Hepatocyte (in vitro differentiated cells): ENCODE measurements around the gene LBP. TPM values are rescaled to one million over a fixed set of nuclear protein-coding genes. Genes with fewer than 3 reads are reported as not detected.

Experiments
- DNase-seq: peaks from one replicate; pipeline ENCODE4 v3.0.0-alpha.2; 2016; ENCODE audit warnings: low spot score
- H2AFZ ChIP-seq: fragments of 200-600 bp; sonication (generic); 2 replicates; pipeline ENCODE4 v1.6.0; 2016; ENCODE audit warnings: antibody characterized with exemption, mild to moderate bottlenecking
- H3K27ac ChIP-seq: fragments of 200-600 bp; sonication (generic); 2 replicates; pipeline ENCODE4 v1.5.1; 2016; ENCODE audit warnings: mild to moderate bottlenecking
- H3K27me3 ChIP-seq: fragments of 200-600 bp; sonication (generic); 2 replicates; pipeline ENCODE4 v1.6.1; 2016
- H3K36me3 ChIP-seq: fragments of 200-600 bp; sonication (generic); replicated peaks from 2 replicates; pipeline ENCODE4 v1.5.1; 2016; ENCODE audit warnings: low read depth; ENCODE audit not compliant: insufficient read depth
- H3K4me1 ChIP-seq: fragments of 200-600 bp; sonication (generic); 2 replicates; pipeline ENCODE4 v1.5.1; 2016; ENCODE audit warnings: mild to moderate bottlenecking, moderate library complexity; ENCODE audit not compliant: insufficient read depth
- H3K4me2 ChIP-seq: fragments of 200-600 bp; sonication (generic); 2 replicates; pipeline ENCODE4 v1.6.0; 2016
- H3K4me3 ChIP-seq: fragments of 200-600 bp; sonication (generic); 2 replicates; pipeline ENCODE4 v1.5.1; 2016; ENCODE audit warnings: mild to moderate bottlenecking
- H3K79me2 ChIP-seq: fragments of 200-600 bp; sonication (generic); 2 replicates; pipeline ENCODE4 v1.6.0; 2017; ENCODE audit warnings: mild to moderate bottlenecking
- H3K9me2 ChIP-seq: fragments of 200-600 bp; sonication (generic); replicated peaks from 2 replicates; pipeline ENCODE4 v1.6.0; 2017; ENCODE audit warnings: mild to moderate bottlenecking; ENCODE audit not compliant: insufficient read depth
- H3K9me3 ChIP-seq: fragments of 200-600 bp; sonication (generic); 2 replicates; pipeline ENCODE4 v1.5.1; 2016; ENCODE audit warnings: low read depth, mild to moderate bottlenecking
- H4K20me1 ChIP-seq: fragments of 200-600 bp; sonication (generic); 2 replicates; pipeline ENCODE4 v1.6.0; 2016; ENCODE audit warnings: mild to moderate bottlenecking; ENCODE audit not compliant: insufficient read depth, poor library complexity, severe bottlenecking
- EZH2 ChIP-seq: fragments of 200-600 bp; sonication (generic); IDR thresholded peaks from 2 replicates; pipeline ENCODE4 v1.6.1; 2016; ENCODE audit warnings: antibody characterized with exemption, mild to moderate bottlenecking, borderline replicate concordance
- EZH2phosphoT487 ChIP-seq: fragments of 200-600 bp; sonication (generic); IDR thresholded peaks from one replicate; pipeline ENCODE4 v1.6.1; 2018; ENCODE audit warnings: antibody characterized with exemption, mild to moderate bottlenecking, low read depth, moderate library complexity; ENCODE audit not compliant: unreplicated experiment, severe bottlenecking
- WGBS: methylation state at CpG from one replicate; pipeline ENCODE4 v1.1.6; 2016; ENCODE audit warnings: low lambda C conversion rate; ENCODE audit errors: missing lambda C conversion rate; 5-methylcytosine and 5-hydroxymethylcytosine counted together
- polyA plus RNA-seq: library from polyadenylated mRNA; unstranded; fragments of >200 nt; fragmentation: Nextera tagmentation; extraction: Ambion mirVana; gene quantifications from 2 replicates; pipeline ENCODE4 v1.2.1, GENCODE V29; 2016
- total RNA-seq: library from RNA; depleted of rRNA; stranded (reverse); fragments of >200 nt; gene quantifications from 2 replicates; pipeline ENCODE4 v1.2.3, GENCODE V29; 2014
- TF ChIP-seq, protein P1 (sequence below): fragments of 200-600 bp; sonication (generic); IDR thresholded peaks from 2 replicates; pipeline ENCODE4 v1.5.1; 2016; ENCODE audit warnings: antibody characterized with exemption, mild to moderate bottlenecking; ENCODE audit not compliant: poor library complexity

LBP gene
- total and polyA plus RNA-seq, 2 experiments from 2014 or later, result 57.2 to 71.5 TPM

DNA sequence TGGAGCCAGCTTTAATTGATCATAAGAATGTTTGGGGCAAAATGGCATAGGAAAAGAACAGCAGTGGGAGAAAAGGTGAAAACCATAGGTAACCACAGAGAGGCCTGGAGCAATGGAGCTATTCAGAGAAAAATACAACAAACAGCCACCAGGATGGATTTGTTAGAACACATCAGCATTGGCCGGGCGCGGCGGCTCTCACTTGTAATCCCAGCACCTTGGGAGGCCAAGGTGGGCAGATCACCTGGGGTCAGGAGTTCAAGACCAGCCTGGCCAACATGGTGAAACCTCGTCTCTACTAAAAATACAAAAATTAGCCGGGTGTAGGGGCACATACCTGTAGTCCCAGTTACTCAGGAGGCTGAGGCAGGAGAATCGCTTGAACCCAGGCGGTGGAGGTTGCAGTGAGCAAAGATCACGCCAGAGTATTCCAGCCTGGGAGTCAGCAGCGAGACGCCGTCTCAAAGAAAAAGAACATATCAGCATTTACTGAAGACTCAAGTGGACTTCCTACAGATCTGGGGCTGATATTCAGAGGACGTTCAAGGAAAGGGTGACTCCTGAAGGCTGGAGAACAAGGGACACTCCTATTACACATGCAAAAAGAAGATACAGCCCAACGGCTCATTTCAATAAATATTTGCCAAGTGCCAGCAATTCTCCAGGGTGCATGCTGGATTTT is 68.6 kb downstream of the LBP start:
- no peak overlapping the region for H3K27ac ChIP-seq
- H4K20me1 ChIP-seq, result no peaks in the 10 kb centered on the region
- no peaks in the 10 kb centered on the region for H3K9me2 ChIP-seq
- H3K9me3 ChIP-seq, result no peaks in the 10 kb centered on the region
- H3K79me2 ChIP-seq, result no peaks in the 10 kb centered on the region
- no peak overlapping the region for H3K4me3 ChIP-seq
- no peaks in the 10 kb centered on the region for H3K27me3 ChIP-seq
- TF ChIP-seq EZH2 (no peak), EZH2phosphoT487 (no peak)
- TF ChIP-seq, protein P1, sequence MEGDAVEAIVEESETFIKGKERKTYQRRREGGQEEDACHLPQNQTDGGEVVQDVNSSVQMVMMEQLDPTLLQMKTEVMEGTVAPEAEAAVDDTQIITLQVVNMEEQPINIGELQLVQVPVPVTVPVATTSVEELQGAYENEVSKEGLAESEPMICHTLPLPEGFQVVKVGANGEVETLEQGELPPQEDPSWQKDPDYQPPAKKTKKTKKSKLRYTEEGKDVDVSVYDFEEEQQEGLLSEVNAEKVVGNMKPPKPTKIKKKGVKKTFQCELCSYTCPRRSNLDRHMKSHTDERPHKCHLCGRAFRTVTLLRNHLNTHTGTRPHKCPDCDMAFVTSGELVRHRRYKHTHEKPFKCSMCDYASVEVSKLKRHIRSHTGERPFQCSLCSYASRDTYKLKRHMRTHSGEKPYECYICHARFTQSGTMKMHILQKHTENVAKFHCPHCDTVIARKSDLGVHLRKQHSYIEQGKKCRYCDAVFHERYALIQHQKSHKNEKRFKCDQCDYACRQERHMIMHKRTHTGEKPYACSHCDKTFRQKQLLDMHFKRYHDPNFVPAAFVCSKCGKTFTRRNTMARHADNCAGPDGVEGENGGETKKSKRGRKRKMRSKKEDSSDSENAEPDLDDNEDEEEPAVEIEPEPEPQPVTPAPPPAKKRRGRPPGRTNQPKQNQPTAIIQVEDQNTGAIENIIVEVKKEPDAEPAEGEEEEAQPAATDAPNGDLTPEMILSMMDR, result no peak
- no peaks in the 10 kb centered on the region for H3K4me1 ChIP-seq
- H2AFZ ChIP-seq, result no peak overlapping the region
- 91% methylated on average over 14 of the region's 14 CpGs for WGBS
- no peak overlapping the region for H3K4me2 ChIP-seq
- DNase-seq, result no peak
- H3K36me3 ChIP-seq, result no peaks in the 10 kb centered on the region

DNA sequence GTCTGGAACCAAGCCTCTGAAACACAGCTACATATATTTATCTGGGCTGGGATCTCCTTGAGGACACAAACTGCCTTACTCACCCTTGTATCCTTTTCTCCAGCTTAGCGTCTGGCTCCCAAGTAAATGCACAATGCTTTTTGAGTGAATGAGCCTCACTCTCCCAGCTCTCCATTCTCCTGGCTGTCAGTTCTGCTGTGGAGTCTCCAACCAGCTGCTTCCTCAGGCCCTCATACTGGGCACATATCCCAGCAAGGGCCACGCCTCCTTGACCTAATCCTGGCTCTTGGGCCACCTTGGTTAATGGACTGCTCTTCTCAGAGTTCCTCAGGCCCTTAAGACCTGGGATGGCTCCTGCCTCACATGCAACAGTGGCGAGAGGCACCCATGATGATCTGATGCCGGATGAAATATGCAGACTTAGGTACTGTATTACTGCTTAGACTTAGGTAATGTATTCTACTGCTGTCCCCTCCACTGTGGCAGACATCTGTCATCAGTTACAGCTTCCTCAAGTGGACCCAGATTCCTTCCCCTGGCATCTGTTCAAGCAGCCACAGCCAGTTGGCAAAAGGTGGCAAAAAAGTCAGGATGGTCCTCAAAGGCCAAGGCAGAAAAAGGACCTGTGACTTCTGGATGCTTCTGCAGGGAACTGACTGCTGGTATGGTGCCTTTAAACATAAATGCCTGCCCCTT is 72.4 kb downstream of the LBP start:
- 97% methylated on average over 4 of the region's 4 CpGs for WGBS

DNA sequence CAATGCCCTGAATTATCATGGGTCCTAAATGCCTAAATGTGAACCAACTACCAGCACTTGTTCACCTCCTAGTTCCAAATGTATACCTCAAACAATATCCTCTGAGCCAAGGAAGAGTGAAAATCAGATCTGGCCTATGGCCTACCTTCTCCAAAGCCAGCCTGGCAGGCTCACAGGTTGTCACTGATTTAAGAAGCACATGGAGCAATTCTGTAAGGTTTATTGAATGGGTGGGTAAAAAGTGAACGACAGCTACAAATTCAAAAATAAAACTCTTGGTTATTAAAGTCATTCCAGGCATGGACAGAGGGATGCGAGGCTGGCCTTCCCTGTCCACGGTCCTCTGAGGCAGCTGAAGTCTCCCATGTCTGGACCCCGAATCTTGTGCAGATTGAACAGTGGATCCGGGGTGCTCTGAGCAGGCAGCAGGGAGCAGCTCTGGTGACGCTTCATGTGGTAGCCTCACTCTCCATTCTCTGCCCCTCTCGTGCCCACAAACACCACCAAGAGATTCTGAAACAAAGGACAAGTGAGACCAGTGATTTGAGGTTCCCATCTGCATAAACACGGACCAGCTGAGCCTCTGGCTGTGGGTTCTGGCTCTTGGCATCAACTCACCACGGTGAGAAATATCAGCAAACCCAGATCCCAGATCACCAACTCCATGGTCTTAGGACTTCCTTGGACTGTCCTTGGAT is 74.3 kb downstream of the LBP start:
- Histone ChIP-seq H3K27ac (no peak overlapping the region), H4K20me1 (peaks cover 4% of the 10 kb centered on the region), H3K9me3 (no peaks in the 10 kb centered on the region), H2AFZ (no peak overlapping the region), H3K27me3 (no peaks in the 10 kb centered on the region), H3K79me2 (no peaks in the 10 kb centered on the region), H3K4me3 (no peak overlapping the region), H3K36me3 (no peaks in the 10 kb centered on the region), H3K4me1 (no peaks in the 10 kb centered on the region), H3K9me2 (no peaks in the 10 kb centered on the region), H3K4me2 (no peak overlapping the region)
- TF ChIP-seq EZH2phosphoT487 (no peak), EZH2 (no peak)
- TF ChIP-seq, protein P1, result no peak
- WGBS, result 97% methylated on average over 9 of the region's 9 CpGs
- no peak for DNase-seq

More for the DNA sequence above, 72.4 kb downstream of the LBP start:
- TF ChIP-seq EZH2 (no peak), EZH2phosphoT487 (no peak)
- TF ChIP-seq, protein P1, result no peak
- Histone ChIP-seq H3K4me3 (no peak overlapping the region), H3K79me2 (no peaks in the 10 kb centered on the region), H3K27me3 (no peaks in the 10 kb centered on the region), H3K4me2 (no peak overlapping the region), H3K36me3 (no peaks in the 10 kb centered on the region), H3K9me3 (no peaks in the 10 kb centered on the region), H3K4me1 (no peaks in the 10 kb centered on the region), H3K9me2 (no peaks in the 10 kb centered on the region), H4K20me1 (peaks cover 2% of the 10 kb centered on the region), H2AFZ (no peak overlapping the region), H3K27ac (no peak overlapping the region)
- DNase-seq, result no peak
